IMR-90 (cell line): ENCODE measurements around the gene ADAP1. TPM values are rescaled to one million over a fixed set of nuclear protein-coding genes. Genes with fewer than 3 reads are reported as not detected.

Experiments
- ATAC-seq: fragments of 200-7000 bp; cut with Tn5 transposase; 2 replicates; pipeline ENCODE4 v1.9.1; 2020; ENCODE audit warnings: low read depth, mild to moderate bottlenecking, moderate library complexity
- BruUV-seq: library from RNA; stranded (reverse); fragments of 400-500 nt; replicated peaks from 2 replicates; lab custom pipeline; 2021; lab: Mats Ljungman, UMichigan
- CTCF ChIA-PET: fragments of 300-600 bp; formaldehyde crosslinking; extraction: SDS; loops from one replicate; lab custom pipeline; 2021; ENCODE audit warnings: antibody characterized with exemption; lab: Yijun Ruan, JAX
- POLR2A ChIA-PET: fragments of 300-600 bp; sonication (Branson Sonifier 250); formaldehyde crosslinking; loops from one replicate; lab custom pipeline; 2022; ENCODE audit warnings: antibody characterized with exemption; ENCODE audit not compliant: unreplicated experiment; lab: Charles Lee
- DNase-seq: peaks from one replicate; pipeline ENCODE4 v3.0.0; 2013
- H2AFZ ChIP-seq: replicated peaks from 2 replicates; pipeline ENCODE3; 2013; ENCODE audit warnings: low read length, mild to moderate bottlenecking; ENCODE audit not compliant: poor library complexity
- H2AK5ac ChIP-seq: 2 replicates; pipeline ENCODE4 v1.6.1; 2013; ENCODE audit warnings: low read depth, low read length, inconsistent platforms
- H2AK9ac ChIP-seq: replicated peaks from 2 replicates; pipeline ENCODE3; 2013; ENCODE audit warnings: mild to moderate bottlenecking, low read depth, low read length, moderate library complexity; ENCODE audit not compliant: poor library complexity
- H2BK120ac ChIP-seq: 2 replicates; pipeline ENCODE4 v1.6.1; 2013; ENCODE audit warnings: low read depth, low read length, inconsistent platforms
- H2BK15ac ChIP-seq: 3 replicates; pipeline ENCODE4 v1.6.1; 2013; ENCODE audit warnings: low read depth, low read length, inconsistent platforms
- H2BK20ac ChIP-seq: 2 replicates; pipeline ENCODE4 v1.6.1; 2013; ENCODE audit warnings: low read depth, mild to moderate bottlenecking, inconsistent platforms, low read length, moderate library complexity
- H2BK5ac ChIP-seq: 2 replicates; pipeline ENCODE4 v1.6.1; 2013; ENCODE audit warnings: mild to moderate bottlenecking, low read depth, low read length, inconsistent platforms; ENCODE audit not compliant: poor library complexity, severe bottlenecking
- H3K14ac ChIP-seq: replicated peaks from 2 replicates; pipeline ENCODE4 v1.6.1; 2013; ENCODE audit warnings: low read depth, low read length, inconsistent platforms
- H3K18ac ChIP-seq: 2 replicates; pipeline ENCODE4 v1.6.1; 2013; ENCODE audit warnings: low read depth, low read length, control low read depth
- H3K23ac ChIP-seq: 2 replicates; pipeline ENCODE4 v1.6.1; 2013; ENCODE audit warnings: low read depth, low read length, inconsistent platforms
- H3K27ac ChIP-seq: 2 replicates; pipeline ENCODE4 v1.5.1; 2013; ENCODE audit warnings: mild to moderate bottlenecking, control low read depth, low read length; ENCODE audit not compliant: insufficient read depth
- H3K27me3 ChIP-seq: 2 replicates; pipeline ENCODE4 v1.6.1; 2013; ENCODE audit warnings: low read length; ENCODE audit not compliant: control insufficient read depth, insufficient read depth
- H3K36me3 ChIP-seq: 2 replicates; pipeline ENCODE4 v1.6.1; 2013; ENCODE audit warnings: low read length, mixed read lengths; ENCODE audit not compliant: control insufficient read depth, insufficient read depth
- H3K4ac ChIP-seq: 2 replicates; pipeline ENCODE4 v1.6.1; 2013; ENCODE audit warnings: low read depth, low read length, inconsistent platforms
- H3K4me1 ChIP-seq: 2 replicates; pipeline ENCODE4 v1.6.1; 2013; ENCODE audit warnings: low read length, mixed read lengths; ENCODE audit not compliant: control insufficient read depth, insufficient read depth
- H3K4me2 ChIP-seq: 2 replicates; pipeline ENCODE4 v1.6.1; 2013; ENCODE audit warnings: low read depth, mild to moderate bottlenecking, control low read depth, low read length, moderate library complexity
- H3K4me3 ChIP-seq: 2 replicates; pipeline ENCODE4 v1.5.1; 2013; ENCODE audit warnings: low read depth, mild to moderate bottlenecking, control low read depth, low read length, moderate library complexity; ENCODE audit not compliant: insufficient read depth
- H3K56ac ChIP-seq: 2 replicates; pipeline ENCODE4 v1.6.1; 2013; ENCODE audit warnings: low read length, inconsistent platforms; ENCODE audit not compliant: insufficient read depth; ENCODE audit errors: extremely low read depth
- H3K79me1 ChIP-seq, 2 experiments: 2 replicates each; pipeline ENCODE4 v1.6.1; 2013; ENCODE audit warnings: low read length in 2 of 2, inconsistent platforms in 1 of 2, low read depth in 1 of 2
- H3K9ac ChIP-seq: 2 replicates; pipeline ENCODE4 v1.6.1; 2013; ENCODE audit warnings: low read depth, low read length, control low read depth
- H3K9me1 ChIP-seq: 2 replicates; pipeline ENCODE4 v1.6.1; 2013; ENCODE audit warnings: low read length, inconsistent platforms; ENCODE audit not compliant: insufficient read depth
- H3K9me3 ChIP-seq: 2 replicates; pipeline ENCODE4 v1.6.1; 2013; ENCODE audit warnings: low read length; ENCODE audit not compliant: control insufficient read depth, insufficient read depth
- H4K20me1 ChIP-seq: 2 replicates; pipeline ENCODE4 v1.6.1; 2013; ENCODE audit warnings: low read length, inconsistent platforms; ENCODE audit not compliant: insufficient read depth
- H4K5ac ChIP-seq: 2 replicates; pipeline ENCODE4 v1.6.1; 2013; ENCODE audit warnings: mild to moderate bottlenecking, low read depth, low read length, control low read depth
- H4K8ac ChIP-seq, 2 experiments: 2 replicates each; pipeline ENCODE4 v1.6.1; 2013; ENCODE audit warnings: low read depth in 2 of 2, low read length in 2 of 2, control low read depth in 1 of 2, inconsistent platforms in 1 of 2
- H4K91ac ChIP-seq: 2 replicates; pipeline ENCODE4 v1.6.1; 2013; ENCODE audit warnings: low read depth, low read length, inconsistent platforms; ENCODE audit not compliant: insufficient read depth
- FOS ChIP-seq: fragments of 150-350 bp; IDR thresholded peaks from 2 replicates; pipeline ENCODE4 v1.6.1; 2016; ENCODE audit warnings: low read depth, low read length
- RFX5 ChIP-seq: IDR thresholded peaks from 2 replicates; pipeline ENCODE4 v1.8.0; 2012; ENCODE audit warnings: low read depth, mild to moderate bottlenecking, low read length, moderate library complexity
- SMC3 ChIP-seq: fragments of 150-350 bp; IDR thresholded peaks from 2 replicates; pipeline ENCODE4 v1.6.1; 2016; ENCODE audit warnings: low read depth, mild to moderate bottlenecking, antibody characterized with exemption, low read length, moderate library complexity
- USF2 ChIP-seq: fragments of 150-350 bp; IDR thresholded peaks from 2 replicates; pipeline ENCODE4 v1.6.1; 2017; ENCODE audit warnings: mild to moderate bottlenecking, antibody characterized with exemption, low read length, low read depth
- WGBS, 2 experiments: methylation state at CpG; one replicate each; pipeline versions ENCODE4 v1.1.5 to v1.1.7; 2013; ENCODE audit warnings: missing lambda C conversion rate in 2 of 2; ENCODE audit not compliant: insufficient read length in 1 of 2; ENCODE audit errors: extremely low coverage in 2 of 2; 5-methylcytosine and 5-hydroxymethylcytosine counted together
- dilution Hi-C: fragments of 300-500 bp; cut with HindIII; formaldehyde crosslinking; loops from one replicate; pipeline ENCODE4 v1.14.3; 2018; ENCODE audit warnings: low sequenced_read_pairs; ENCODE audit not compliant: unreplicated experiment
- in situ Hi-C: fragments of 300-500 bp; cut with MboI; formaldehyde crosslinking; loops from 3 replicates; pipeline ENCODE4 v1.14.3; 2019; ENCODE audit warnings: low sequenced_read_pairs, inconsistent platforms, mixed read lengths
- intact Hi-C: fragments of 100-400 bp; cut with micrococcal nuclease; formaldehyde crosslinking; loops from 2 replicates; pipeline ENCODE4 v1.10.0; 2022
- polyA plus RNA-seq, 3 experiments: library from polyadenylated mRNA; depleted of rRNA; stranded (reverse); fragments of >200 nt; gene quantifications; 2 replicates each; pipeline ENCODE4 v1.2.3, GENCODE V29; 2012; ENCODE audit warnings: low replicate concordance in 1 of 3
- total RNA-seq: library from RNA; depleted of rRNA; stranded (reverse); fragments of >200 nt; gene quantifications from 2 replicates; pipeline ENCODE4 v1.2.3, GENCODE V29; 2012

ADAP1 gene
- total and polyA plus RNA-seq, 2 of the 4 experiments (the other 2 are of a cell fraction) = 1.4 to 2.0 TPM

GRCh38 chr7:918441-919113, 35.9 kb downstream of the ADAP1 start:
- H3K9me1 ChIP-seq = no peaks in the 10 kb centered on the region
- H2BK5ac ChIP-seq = no peak overlapping the region
- dilution Hi-C loops = no loop called here
- ChIA-PET POLR2A (no interaction called here), CTCF (no interaction called here)
- no peak overlapping the region for H4K5ac ChIP-seq
- H3K14ac ChIP-seq = no peak overlapping the region
- no peak overlapping the region for H4K91ac ChIP-seq
- H3K56ac ChIP-seq = no peak overlapping the region
- intact Hi-C loops = no loop called here
- no peaks in the 10 kb centered on the region for H3K79me1 ChIP-seq
- no peak overlapping the region for H2AK5ac ChIP-seq
- no peak for TF ChIP-seq FOS
- no peak for TF ChIP-seq USF2
- TF ChIP-seq RFX5 = no peak
- TF ChIP-seq SMC3 = no peak
- in situ Hi-C loops = no loop called here
- H3K4me1 ChIP-seq = peaks cover 2% of the 10 kb centered on the region; the same call in 1 of the 2 replicates
- no peaks in the 10 kb centered on the region for H3K36me3 ChIP-seq
- no peak overlapping the region for H4K8ac ChIP-seq
- H2AFZ ChIP-seq = no peak overlapping the region
- ATAC-seq (no peak), DNase-seq (no peak)
- no peak overlapping the region for H3K18ac ChIP-seq
- H3K27me3 ChIP-seq = no peaks in the 10 kb centered on the region
- H2BK15ac ChIP-seq = no peak overlapping the region
- H3K23ac ChIP-seq = no peak overlapping the region
- no peak overlapping the region for H3K9ac ChIP-seq
- no peaks in the 10 kb centered on the region for H4K20me1 ChIP-seq
- H2BK20ac ChIP-seq = no peak overlapping the region
- no peak overlapping the region for H3K4ac ChIP-seq
- no peak overlapping the region for H3K4me2 ChIP-seq
- H3K9me3 ChIP-seq = no peaks in the 10 kb centered on the region
- H3K27ac ChIP-seq = no peak overlapping the region
- 90% methylated on average over 4 of the region's 21 CpGs; no CpG with 5 or more reads in 1 of the 2 experiments for WGBS, 2 experiments
- no TSS peak for BruUV-seq
- H2BK120ac ChIP-seq = no peak overlapping the region
- no peak overlapping the region for H3K4me3 ChIP-seq
- no peak overlapping the region for H2AK9ac ChIP-seq
